HCT116 (cell line): ENCODE measurements around the gene TEFM. TPM values are rescaled to one million over a fixed set of nuclear protein-coding genes. Genes with fewer than 3 reads are reported as not detected.

Experiments
- ATAC-seq: fragments of 200-7000 bp; cut with Tn5 transposase; 2 replicates; pipeline ENCODE4 v1.9.1; 2020; ENCODE audit warnings: mild to moderate bottlenecking, moderate library complexity
- BruUV-seq: library from RNA; stranded (reverse); fragments of 400-500 nt; replicated peaks from 2 replicates; lab custom pipeline; 2021; lab: Mats Ljungman, UMichigan
- CTCF ChIA-PET: fragments of 300-600 bp; sonication (Branson Sonifier 250); formaldehyde crosslinking; loops from one replicate; lab custom pipeline; 2021; ENCODE audit warnings: antibody characterized with exemption; lab: Charles Lee
- POLR2A ChIA-PET: fragments of 300-600, 350-600 bp; sonication (Branson Sonifier 250); formaldehyde crosslinking; loops from one replicate; lab custom pipeline; 2021; ENCODE audit warnings: antibody characterized with exemption; lab: Charles Lee
- RAD21 ChIA-PET, 2 experiments: fragments of 300-600 bp; sonication (Branson Sonifier 250); formaldehyde crosslinking; loops; one replicate each; lab custom pipeline; 2023; ENCODE audit warnings: low total read pairs in 2 of 2; ENCODE audit not compliant: uncharacterized antibody in 2 of 2, unreplicated experiment in 2 of 2, low non-redundant PET in 1 of 2; lab: Charles Lee
- DNase-seq: peaks from one replicate; pipeline ENCODE4 v3.0.0-alpha.2; 2010; ENCODE audit warnings: low read depth, low spot score
- H2AFZ ChIP-seq: fragments of 200-600 bp; shearing (Covaris generic), sonication (generic); 2 replicates; pipeline ENCODE4 v1.6.1; 2017; ENCODE audit warnings: low read depth, mixed run types, mixed read lengths, antibody characterized with exemption, low read length; ENCODE audit not compliant: poor library complexity, severe bottlenecking
- H3K27ac ChIP-seq: 2 replicates; pipeline ENCODE4 v1.5.1; 2012; ENCODE audit warnings: low read depth, low read length
- H3K27me3 ChIP-seq: fragments of 200-600 bp; sonication (generic); 2 replicates; pipeline ENCODE4 v1.6.1; 2016; ENCODE audit warnings: mixed run types, low read length, mixed read lengths; ENCODE audit not compliant: insufficient read depth
- H3K36me3 ChIP-seq, 2 experiments: fragments of 200-500 bp in 1 of 2; fragments of 200-600 bp in 1 of 2; sonication (Bioruptor generic) in 1 of 2; sonication (generic) in 1 of 2; 2 replicates each; pipeline versions ENCODE4 v1.5.1 to v1.6.1; 2014 to 2016; ENCODE audit warnings: low read length in 2 of 2, inconsistent platforms in 1 of 2, mixed read lengths in 1 of 2, mixed run types in 1 of 2; ENCODE audit not compliant: insufficient read depth in 2 of 2, control insufficient read depth in 1 of 2
- H3K4me1 ChIP-seq, 2 experiments: fragments of 200-600 bp in 1 of 2; sonication (generic) in 1 of 2; 2 replicates each; pipeline versions ENCODE4 v1.5.1 to v1.6.1; 2012 to 2017; ENCODE audit warnings: low read length in 2 of 2, inconsistent platforms in 1 of 2, mild to moderate bottlenecking in 1 of 2, mixed read lengths in 1 of 2, mixed run types in 1 of 2, moderate library complexity in 1 of 2; ENCODE audit not compliant: insufficient read depth in 2 of 2, control insufficient read depth in 1 of 2
- H3K4me2 ChIP-seq: fragments of 200-600 bp; sonication (generic); 2 replicates; pipeline ENCODE4 v1.6.1; 2017; ENCODE audit warnings: mixed run types, low read length, mixed read lengths
- H3K4me3 ChIP-seq, 2 experiments: fragments of 200-600 bp in 1 of 2; sonication (generic) in 1 of 2; replicated peaks in 1 of 2; 2 replicates each; pipeline ENCODE4 v1.5.1; 2011 to 2016; ENCODE audit warnings: low read length in 2 of 2, control low read depth in 1 of 2, low read depth in 1 of 2, mild to moderate bottlenecking in 1 of 2, mixed read lengths in 1 of 2, mixed run types in 1 of 2
- H3K79me2 ChIP-seq: fragments of 200-600 bp; sonication (generic); 2 replicates; pipeline ENCODE4 v1.6.1; 2017; ENCODE audit warnings: mild to moderate bottlenecking, mixed run types, low read length, moderate library complexity, mixed read lengths; ENCODE audit not compliant: insufficient read depth
- H3K9ac ChIP-seq: fragments of 200-600 bp; sonication (generic); 2 replicates; pipeline ENCODE4 v1.6.1; 2016; ENCODE audit warnings: low read length, mixed read lengths
- H3K9me2 ChIP-seq: fragments of 200-600 bp; sonication (generic), shearing (Covaris generic); 2 replicates; pipeline ENCODE4 v1.6.1; 2017; ENCODE audit warnings: mixed run types, mild to moderate bottlenecking, moderate library complexity; ENCODE audit not compliant: insufficient read depth
- H3K9me3 ChIP-seq, 2 experiments: fragments of 200-500 bp in 1 of 2; fragments of 200-600 bp in 1 of 2; sonication (Bioruptor generic) in 1 of 2; sonication (generic) in 1 of 2; 2 replicates each; pipeline ENCODE4 v1.6.1; 2014 to 2017; ENCODE audit warnings: low read length in 2 of 2, mixed read lengths in 2 of 2, inconsistent platforms in 1 of 2, low read depth in 1 of 2, mild to moderate bottlenecking in 1 of 2, mixed run types in 1 of 2, moderate library complexity in 1 of 2; ENCODE audit not compliant: control insufficient read depth in 1 of 2, insufficient read depth in 1 of 2
- H4K20me1 ChIP-seq: fragments of 200-600 bp; sonication (generic), shearing (Covaris generic); 2 replicates; pipeline ENCODE4 v1.6.1; 2017; ENCODE audit warnings: mixed run types, mild to moderate bottlenecking, moderate library complexity; ENCODE audit not compliant: insufficient read depth
- CBX3 ChIP-seq: IDR thresholded peaks from 2 replicates; pipeline ENCODE4 v1.6.1; 2012; ENCODE audit warnings: low read depth
- EGR1 ChIP-seq: IDR thresholded peaks from 2 replicates; pipeline ENCODE4 v1.6.1; 2012; ENCODE audit warnings: low read depth
- ELF1 ChIP-seq: IDR thresholded peaks from 2 replicates; pipeline ENCODE4 v1.6.1; 2012; ENCODE audit warnings: low read depth, borderline replicate concordance
- EZH2phosphoT487 ChIP-seq: fragments of 200-600 bp; IDR thresholded peaks from 2 replicates; pipeline ENCODE4 v1.6.1; 2018; ENCODE audit warnings: antibody characterized with exemption, borderline replicate concordance
- FOSL1 ChIP-seq: IDR thresholded peaks from 2 replicates; pipeline ENCODE4 v1.6.1; 2012; ENCODE audit warnings: low read depth
- POLR2AphosphoS5 ChIP-seq: IDR thresholded peaks from 2 replicates; pipeline ENCODE4 v1.6.1; 2011; ENCODE audit warnings: mild to moderate bottlenecking, low read depth, low read length, moderate library complexity
- RAD21 ChIP-seq: IDR thresholded peaks from 2 replicates; pipeline ENCODE4 v1.6.1; 2012; ENCODE audit warnings: low read depth, mild to moderate bottlenecking
- REST ChIP-seq: IDR thresholded peaks from 2 replicates; pipeline ENCODE4 v1.6.1; 2012; ENCODE audit warnings: low read depth
- SIN3A ChIP-seq: IDR thresholded peaks from 2 replicates; pipeline ENCODE4 v1.6.1; 2012; ENCODE audit warnings: low read depth
- SP1 ChIP-seq: IDR thresholded peaks from 2 replicates; pipeline ENCODE4 v1.6.1; 2012; ENCODE audit warnings: low read depth
- SRF ChIP-seq: IDR thresholded peaks from 2 replicates; pipeline ENCODE4 v1.6.1; 2012; ENCODE audit warnings: low read depth
- YY1 ChIP-seq: IDR thresholded peaks from 2 replicates; pipeline ENCODE4 v1.6.1; 2011; ENCODE audit warnings: low read length, low read depth, moderate library complexity, mild to moderate bottlenecking; ENCODE audit not compliant: insufficient replicate concordance; ENCODE audit errors: extremely low read depth
- ZNF274 ChIP-seq: fragments of 200-500 bp; sonication (Bioruptor generic); IDR thresholded peaks from 2 replicates; pipeline ENCODE4 v1.6.1; 2014; ENCODE audit warnings: mild to moderate bottlenecking, low read depth, low read length, inconsistent platforms
- intact Hi-C: fragments of 100-400 bp; cut with micrococcal nuclease; formaldehyde crosslinking; loops from 2 replicates; pipeline ENCODE4 v1.10.0; 2022
- total RNA-seq: library from RNA; stranded (reverse); gene quantifications from one replicate; pipeline ENCODE4 v1.2.1, GENCODE V29; 2021; ENCODE audit not compliant: unreplicated experiment
- TF ChIP-seq, protein P1 (sequence below): IDR thresholded peaks from 2 replicates; pipeline ENCODE4 v1.6.1; 2011; ENCODE audit warnings: mild to moderate bottlenecking, low read length, moderate library complexity; ENCODE audit not compliant: insufficient replicate concordance; ENCODE audit errors: extremely low read depth
- TF ChIP-seq, protein P2 (sequence below): IDR thresholded peaks from 2 replicates; pipeline ENCODE4 v1.6.1; 2012

The TEFM gene
- total RNA-seq, 1 experiment from 2014 or later = 13.1 TPM

- H3K9me3 ChIP-seq = no peaks in the 10 kb centered on the region
- no peaks in the 10 kb centered on the region for H3K27me3 ChIP-seq
- H3K27ac ChIP-seq = no peak overlapping the region
- DNase-seq = no peak
- H3K79me2 ChIP-seq = no peaks in the 10 kb centered on the region
- H3K4me1 ChIP-seq = no peaks in the 10 kb centered on the region
- TF ChIP-seq POLR2AphosphoS5 (no peak), SRF (no peak), FOSL1 (no peak), YY1 (no peak), SP1 (no peak), RAD21 (no peak)
- BruUV-seq = no TSS peak
- H2AFZ ChIP-seq = no peak overlapping the region
- intact Hi-C loops = no loop called here
- H3K36me3 ChIP-seq = no peaks in the 10 kb centered on the region; a peak in 1 of 4 replicates
- ChIA-PET RAD21 (no interaction called here), CTCF (no interaction called here), POLR2A (no interaction called here)
- no peak overlapping the region for H3K4me3 ChIP-seq
- H4K20me1 ChIP-seq = no peaks in the 10 kb centered on the region
- H3K9me2 ChIP-seq = no peaks in the 10 kb centered on the region
- H3K9ac ChIP-seq = no peak overlapping the region
- ATAC-seq = no peak
- no peak overlapping the region for H3K4me2 ChIP-seq
Observed at GRCh38 chr17:30928584-30928983, 22.5 kb upstream of the TEFM start.

- Histone ChIP-seq H4K20me1 (no peaks in the 10 kb centered on the region), H3K4me2 (no peak overlapping the region), H2AFZ (no peak overlapping the region), H3K36me3 (no peaks in the 10 kb centered on the region; a peak in 1 of 4 replicates), H3K9me3 (no peaks in the 10 kb centered on the region), H3K9ac (no peak overlapping the region), H3K4me1 (no peaks in the 10 kb centered on the region), H3K27ac (no peak overlapping the region), H3K4me3 (no peak overlapping the region), H3K27me3 (no peaks in the 10 kb centered on the region), H3K9me2 (no peaks in the 10 kb centered on the region), H3K79me2 (no peaks in the 10 kb centered on the region)
- no TSS peak for BruUV-seq
- CTCF ChIA-PET = no interaction called here
- intact Hi-C loops = no loop called here
- RAD21 ChIA-PET = no interaction called here
- DNase-seq (no peak), ATAC-seq (no peak)
- TF ChIP-seq POLR2AphosphoS5 (no peak), EGR1 (no peak), ZNF274 (no peak), SP1 (no peak), ELF1 (no peak), SIN3A (no peak), FOSL1 (no peak), CBX3 (no peak), RAD21 (no peak), YY1 (no peak), REST (no peak), EZH2phosphoT487 (no peak)
- TF ChIP-seq, protein P1, sequence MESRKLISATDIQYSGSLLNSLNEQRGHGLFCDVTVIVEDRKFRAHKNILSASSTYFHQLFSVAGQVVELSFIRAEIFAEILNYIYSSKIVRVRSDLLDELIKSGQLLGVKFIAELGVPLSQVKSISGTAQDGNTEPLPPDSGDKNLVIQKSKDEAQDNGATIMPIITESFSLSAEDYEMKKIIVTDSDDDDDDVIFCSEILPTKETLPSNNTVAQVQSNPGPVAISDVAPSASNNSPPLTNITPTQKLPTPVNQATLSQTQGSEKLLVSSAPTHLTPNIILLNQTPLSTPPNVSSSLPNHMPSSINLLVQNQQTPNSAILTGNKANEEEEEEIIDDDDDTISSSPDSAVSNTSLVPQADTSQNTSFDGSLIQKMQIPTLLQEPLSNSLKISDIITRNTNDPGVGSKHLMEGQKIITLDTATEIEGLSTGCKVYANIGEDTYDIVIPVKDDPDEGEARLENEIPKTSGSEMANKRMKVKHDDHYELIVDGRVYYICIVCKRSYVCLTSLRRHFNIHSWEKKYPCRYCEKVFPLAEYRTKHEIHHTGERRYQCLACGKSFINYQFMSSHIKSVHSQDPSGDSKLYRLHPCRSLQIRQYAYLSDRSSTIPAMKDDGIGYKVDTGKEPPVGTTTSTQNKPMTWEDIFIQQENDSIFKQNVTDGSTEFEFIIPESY = no peak
- TF ChIP-seq, protein P2, sequence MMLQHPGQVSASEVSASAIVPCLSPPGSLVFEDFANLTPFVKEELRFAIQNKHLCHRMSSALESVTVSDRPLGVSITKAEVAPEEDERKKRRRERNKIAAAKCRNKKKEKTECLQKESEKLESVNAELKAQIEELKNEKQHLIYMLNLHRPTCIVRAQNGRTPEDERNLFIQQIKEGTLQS = no peak
- POLR2A ChIA-PET = no interaction called here
Observed at GRCh38 chr17:30927756-30928155, 21.7 kb upstream of the TEFM start.
